HG03432 (cell line): ENCODE data around the gene IGFBP3.
"Not testable (repeated sequence)": the region's sequence is repeated elsewhere in the genome, so short reads cannot be mapped to it uniquely, and the experiment has no call there.

Experiments
- ATAC-seq: cut with Tn5 transposase; IDR thresholded peaks from one replicate; pipeline ENCODE4 v1.9.1; 2021; ENCODE audit warnings: mild to moderate bottlenecking, moderate library complexity; ENCODE audit not compliant: unreplicated experiment

IGFBP3 gene, protein sequence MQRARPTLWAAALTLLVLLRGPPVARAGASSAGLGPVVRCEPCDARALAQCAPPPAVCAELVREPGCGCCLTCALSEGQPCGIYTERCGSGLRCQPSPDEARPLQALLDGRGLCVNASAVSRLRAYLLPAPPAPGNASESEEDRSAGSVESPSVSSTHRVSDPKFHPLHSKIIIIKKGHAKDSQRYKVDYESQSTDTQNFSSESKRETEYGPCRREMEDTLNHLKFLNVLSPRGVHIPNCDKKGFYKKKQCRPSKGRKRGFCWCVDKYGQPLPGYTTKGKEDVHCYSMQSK

DNA sequence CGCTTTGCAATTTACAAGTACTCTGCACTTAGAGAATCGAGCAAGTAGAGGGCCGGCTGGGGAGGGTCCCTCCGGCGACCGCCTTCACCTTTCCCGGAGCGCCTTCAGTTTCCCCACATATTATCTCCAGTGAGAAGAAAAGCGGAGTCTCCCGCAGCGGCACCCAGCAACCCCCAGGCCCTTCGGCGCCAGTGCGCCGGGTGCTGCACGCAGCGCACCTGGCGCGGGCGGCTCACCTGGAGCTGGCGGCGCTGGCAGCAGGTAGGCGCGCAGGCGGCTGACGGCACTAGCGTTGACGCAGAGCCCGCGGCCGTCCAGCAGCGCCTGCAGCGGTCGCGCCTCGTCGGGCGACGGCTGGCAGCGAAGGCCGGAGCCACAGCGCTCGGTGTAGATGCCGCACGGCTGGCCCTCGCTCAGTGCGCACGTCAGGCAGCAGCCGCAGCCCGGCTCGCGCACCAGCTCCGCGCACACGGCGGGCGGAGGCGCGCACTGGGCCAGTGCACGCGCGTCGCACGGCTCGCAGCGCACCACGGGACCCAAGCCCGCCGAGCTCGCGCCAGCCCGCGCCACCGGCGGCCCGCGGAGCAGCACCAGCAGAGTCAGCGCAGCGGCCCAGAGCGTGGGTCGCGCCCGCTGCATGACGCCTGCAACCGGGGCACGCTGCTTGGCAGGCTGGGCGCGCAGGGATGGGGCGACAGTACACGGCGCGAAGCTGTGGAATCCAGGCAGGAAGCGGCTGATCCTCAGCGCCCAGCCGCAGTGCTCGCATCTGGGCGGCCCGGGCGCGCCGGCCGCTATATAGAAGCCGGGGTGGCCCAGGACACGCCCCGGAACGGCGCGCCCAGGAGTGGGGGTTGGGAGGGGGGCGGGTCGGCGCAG lies at the start of gene IGFBP3:
Gene IGFBP3, minus strand, starts transcription at position 771 of the 879 bp plus-strand sequence. Its CDS starts 132 bp downstream, at position 639.
- ATAC-seq = no peak

DNA sequence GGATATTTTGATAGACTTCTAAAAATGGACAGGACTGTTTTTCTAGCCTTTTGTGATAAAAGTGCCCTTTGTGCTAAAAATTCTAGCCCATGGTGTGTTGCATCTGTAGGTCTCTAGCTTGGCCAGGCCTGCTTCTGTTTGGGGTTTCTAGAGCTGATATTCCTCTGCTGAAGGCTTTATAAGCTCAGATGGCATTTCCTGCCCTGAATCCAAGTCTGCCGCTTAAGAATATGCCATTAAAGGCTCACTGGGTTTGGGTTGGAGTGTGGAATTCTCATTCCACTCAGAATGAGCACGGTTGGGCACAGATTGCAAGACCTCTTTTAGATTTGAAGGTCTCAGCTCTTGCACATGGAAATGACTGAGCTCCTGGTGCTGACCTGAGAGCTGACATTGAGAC lies 49.4 kb upstream of the IGFBP3 start:
- ATAC-seq = no peak

DNA sequence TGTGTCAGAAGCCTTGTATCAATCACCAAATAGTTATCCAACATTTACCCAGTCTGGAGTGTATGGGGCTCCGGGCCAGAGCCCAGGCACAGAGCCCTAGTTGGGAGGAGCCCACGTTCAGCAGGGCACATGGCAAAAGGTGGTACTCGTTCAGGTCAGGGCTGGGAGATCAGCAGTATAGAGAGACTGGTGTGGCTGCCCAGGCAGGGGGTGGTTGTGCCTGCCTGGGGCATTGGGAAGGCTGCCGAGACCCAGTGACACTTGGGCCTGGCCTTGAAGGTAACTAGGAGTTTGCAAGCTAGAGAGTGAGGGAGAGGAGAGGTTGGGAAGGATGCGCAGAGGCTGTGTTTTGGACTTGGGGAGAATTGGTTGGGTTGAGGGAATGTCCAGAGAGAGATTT lies 48.9 kb upstream of the IGFBP3 start:
- ATAC-seq = no peak

DNA sequence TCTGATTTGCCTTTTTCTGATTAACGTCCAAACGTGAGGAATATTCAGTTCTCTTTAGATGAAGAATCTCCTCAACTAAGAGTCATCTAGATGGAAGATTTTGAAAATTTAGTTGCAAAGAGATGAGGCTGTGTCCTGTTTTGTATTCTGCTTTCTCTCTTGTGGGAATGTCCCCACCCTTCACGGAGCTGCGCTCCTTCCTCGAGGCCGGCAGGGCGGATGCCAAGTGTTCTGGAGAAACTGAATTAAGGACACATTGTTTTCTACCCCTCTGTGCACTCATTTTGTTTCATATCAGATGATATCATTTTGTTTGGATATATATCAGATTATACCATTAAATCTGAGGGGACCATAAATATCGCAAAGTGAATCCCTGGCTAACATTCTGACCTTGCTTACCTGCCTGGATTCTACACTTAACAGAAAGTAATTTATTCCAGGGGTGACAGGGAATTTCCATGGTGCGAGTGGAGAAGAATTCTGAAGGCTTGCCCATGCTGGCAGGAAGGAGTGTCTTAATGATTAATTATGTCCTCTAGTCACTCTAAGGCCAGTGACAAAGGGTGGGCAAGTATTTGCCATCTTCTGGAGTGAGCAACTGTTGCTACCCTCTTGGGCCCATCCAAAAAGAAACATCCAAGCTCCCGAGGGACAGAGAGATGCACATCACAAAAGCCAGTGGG lies 47.9 kb upstream of the IGFBP3 start:
- no peak for ATAC-seq

DNA sequence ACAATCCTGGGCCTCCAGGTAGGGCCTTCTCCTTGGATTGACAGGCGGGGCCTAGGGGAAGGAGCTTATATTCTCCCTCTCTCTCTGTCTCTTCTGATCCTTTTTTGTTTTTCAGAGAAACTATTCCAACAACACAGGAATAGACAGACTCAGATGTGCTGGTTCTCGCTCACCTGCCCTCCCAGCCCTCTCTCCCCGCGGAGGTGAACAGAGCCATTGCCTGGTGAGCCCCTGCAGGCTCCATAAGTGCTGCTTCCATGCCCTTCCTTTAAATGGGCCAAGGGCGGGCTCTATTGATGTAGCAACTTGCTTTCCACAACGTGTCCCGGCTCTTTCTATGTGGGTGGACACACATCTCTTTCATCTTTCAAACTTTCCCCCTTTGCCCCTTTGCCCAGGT lies 47.2 kb upstream of the IGFBP3 start:
- ATAC-seq = no peak

DNA sequence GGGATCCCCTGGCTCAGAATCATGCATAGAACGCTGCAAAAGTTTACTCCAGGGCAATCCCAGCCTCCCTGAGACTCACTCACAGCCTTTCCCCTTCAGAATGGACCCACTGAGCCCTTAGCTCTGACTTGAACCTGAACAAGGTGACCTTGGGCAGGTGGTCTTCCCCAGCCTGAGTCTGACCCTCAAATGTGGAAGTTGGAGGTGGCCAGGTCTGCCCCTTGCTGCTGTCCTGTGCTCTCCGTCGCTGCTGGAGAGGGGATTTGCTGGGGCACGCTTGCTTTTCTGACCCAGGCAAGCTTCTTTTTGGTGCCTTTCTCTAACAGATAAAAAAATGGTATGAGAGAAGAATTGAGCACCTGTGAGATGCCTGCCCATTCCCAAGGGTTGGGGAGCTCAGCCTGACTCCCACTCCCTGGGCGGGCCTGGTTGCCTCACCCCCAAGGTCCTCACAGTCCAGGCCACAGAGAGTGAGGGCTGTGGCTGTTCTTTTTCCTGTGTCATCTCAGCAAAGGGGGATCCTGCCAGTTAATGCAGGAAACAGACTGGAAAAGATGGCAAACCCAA lies 46.6 kb upstream of the IGFBP3 start:
- ATAC-seq = no peak

DNA sequence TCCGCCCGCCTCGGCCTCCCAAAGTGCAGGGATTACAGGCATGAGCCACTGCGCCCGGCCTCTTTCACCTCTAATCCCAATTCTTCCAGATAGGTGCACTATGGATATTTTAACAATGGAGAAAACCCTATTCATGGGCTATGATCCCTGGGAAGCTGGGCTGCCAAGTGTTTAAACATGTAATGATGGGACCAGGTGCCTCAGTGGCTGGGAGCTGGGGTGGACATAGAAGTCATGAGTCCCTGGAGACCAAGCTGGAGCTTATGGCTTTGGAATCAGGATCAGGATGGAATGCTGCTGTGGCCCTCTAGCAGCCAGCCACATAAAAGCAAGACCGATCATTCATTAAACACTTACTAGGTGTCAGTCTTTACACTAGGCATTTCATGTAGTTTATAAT lies 41.8 kb upstream of the IGFBP3 start:
- ATAC-seq = no peak

DNA sequence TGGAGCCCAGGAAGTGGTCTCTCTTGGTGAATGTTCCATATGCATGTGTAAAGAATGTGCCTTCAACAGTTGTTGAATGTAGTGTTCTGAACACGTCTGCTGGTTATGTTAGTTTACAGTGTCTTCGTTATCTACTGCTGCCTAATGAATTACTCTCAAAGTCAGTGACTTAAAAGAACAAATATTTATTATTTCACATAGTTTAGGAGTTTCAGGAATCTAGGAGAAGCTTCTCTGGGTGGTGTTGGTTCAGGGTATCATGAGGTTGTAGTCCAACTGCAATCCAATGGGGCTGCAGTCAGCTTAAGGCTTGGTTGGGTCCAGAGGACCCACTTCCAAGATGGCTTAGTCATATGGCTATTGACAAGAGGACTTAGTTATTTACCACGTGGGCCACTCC lies 36.6 kb upstream of the IGFBP3 start:
- no peak for ATAC-seq

DNA sequence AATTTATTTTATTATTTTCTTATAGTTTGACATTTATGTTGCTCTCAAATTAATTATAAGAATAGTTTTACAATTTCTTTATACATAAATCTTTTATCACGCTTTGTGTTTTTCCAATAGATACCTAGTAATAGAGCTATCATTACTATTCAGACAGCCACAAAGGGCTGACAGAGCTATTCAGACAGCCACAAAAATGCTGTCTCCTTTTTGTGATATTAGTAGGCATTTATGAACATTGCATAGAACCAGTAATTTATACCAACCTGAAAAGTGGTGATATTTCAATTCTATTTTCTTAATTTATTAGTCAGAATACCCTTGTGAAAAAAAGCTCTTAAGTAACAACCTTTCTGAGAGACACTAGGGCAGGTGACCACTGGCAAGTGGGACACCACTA lies 34.2 kb upstream of the IGFBP3 start:
- ATAC-seq = no peak

DNA sequence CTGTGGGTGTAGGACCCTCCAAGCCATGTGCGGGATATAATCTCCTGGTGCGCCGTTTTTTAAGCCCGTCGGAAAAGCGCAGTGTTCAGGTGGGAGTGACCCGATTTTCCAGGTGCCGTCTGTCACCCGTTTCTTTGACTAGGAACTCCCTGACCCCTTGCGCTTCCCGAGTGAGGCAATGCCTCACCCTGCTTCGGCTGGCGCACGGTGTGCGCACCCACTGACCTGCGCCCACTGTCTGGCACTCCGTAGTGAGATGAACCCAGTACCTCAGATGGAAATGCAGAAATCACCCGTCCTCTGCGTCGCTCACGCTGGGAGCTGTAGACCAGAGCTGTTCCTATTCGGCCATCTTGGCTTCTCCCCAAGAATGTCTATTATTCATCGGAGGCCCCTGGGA lies 32.0 kb upstream of the IGFBP3 start:
- ATAC-seq = not testable (repeated sequence)

DNA sequence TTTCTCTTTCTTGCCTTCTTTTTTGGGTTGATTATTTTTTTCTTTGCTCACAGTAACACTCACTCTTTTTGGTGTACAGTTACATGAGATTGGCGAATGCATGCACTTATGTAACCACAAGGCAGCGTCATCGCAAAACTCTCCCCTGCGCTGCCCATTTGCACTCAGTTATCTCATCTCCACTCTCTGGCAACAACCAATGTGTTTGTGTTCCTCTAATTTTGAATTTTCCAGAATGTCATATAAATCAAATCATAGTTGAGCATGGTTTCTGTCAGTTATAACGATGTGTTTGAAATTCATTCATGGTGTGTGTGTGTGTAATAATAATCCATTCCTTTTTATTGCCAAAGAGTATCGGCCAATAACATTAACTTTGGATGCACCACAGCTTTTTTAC lies 23.0 kb upstream of the IGFBP3 start:
- ATAC-seq = no peak

DNA sequence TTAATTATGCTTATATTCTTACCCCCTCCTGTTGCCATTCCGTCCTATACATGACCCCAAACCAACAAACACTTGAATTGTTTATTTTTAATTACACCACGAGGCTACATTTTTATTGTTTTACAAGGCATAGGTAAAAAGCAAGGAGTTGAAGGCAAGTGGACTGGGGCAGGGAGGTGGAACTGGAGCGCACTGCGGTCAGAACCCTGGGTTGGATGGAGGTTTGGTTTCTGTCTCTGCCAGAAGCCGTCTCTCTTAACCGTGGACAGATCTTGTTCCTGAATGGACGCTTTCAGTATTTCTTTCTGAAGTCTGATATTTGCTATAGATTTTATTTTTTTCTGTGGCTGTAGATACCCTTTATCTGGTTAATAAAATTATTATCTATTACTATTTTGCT lies 19.9 kb upstream of the IGFBP3 start:
- no peak for ATAC-seq

DNA sequence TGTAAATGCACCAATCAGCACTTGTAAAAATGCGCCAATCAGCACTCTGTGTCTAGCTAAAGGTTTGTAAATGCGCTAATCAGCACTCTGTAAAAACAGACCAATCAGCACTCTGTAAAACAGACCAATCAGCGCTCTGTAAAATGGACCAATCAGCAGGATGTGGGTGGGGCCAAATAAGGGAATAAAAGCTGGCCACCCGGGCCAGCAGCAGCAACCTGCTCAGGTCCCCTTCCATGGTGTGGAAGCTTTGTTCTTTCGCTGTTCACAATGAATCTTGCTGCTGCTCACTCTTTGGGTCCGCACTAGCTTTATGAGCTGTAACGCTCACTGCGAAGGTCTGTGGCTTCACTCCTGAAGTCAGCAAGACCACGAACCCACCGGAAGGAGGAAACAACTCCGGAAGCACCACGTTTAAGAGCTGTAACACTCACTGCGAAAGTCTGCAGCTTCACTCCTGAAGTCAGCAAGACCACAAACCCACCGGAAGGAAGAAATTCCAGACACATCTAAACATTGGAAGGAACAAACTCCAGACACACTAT lies 19.2 kb upstream of the IGFBP3 start:
- not testable (repeated sequence) for ATAC-seq

DNA sequence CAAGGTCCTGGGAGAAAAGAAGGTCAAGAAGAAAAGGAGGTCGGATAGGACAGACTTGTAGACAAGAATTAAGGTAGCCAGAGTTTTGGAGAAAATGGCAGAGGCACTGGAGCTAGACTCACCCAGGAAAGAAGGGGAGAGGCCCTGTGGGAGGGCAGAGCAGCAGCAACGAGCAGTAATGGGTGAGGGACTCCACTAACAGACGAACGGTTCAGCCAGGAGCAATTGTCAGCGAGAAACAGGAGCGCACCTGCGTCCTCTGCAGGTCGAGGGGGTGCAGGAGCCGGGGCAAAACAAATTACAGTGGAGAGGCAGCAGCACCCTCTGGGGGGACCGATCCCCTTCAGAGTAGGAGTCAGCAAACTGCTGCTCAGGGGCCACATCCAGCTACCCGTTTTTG lies 18.5 kb upstream of the IGFBP3 start:
- no peak for ATAC-seq

DNA sequence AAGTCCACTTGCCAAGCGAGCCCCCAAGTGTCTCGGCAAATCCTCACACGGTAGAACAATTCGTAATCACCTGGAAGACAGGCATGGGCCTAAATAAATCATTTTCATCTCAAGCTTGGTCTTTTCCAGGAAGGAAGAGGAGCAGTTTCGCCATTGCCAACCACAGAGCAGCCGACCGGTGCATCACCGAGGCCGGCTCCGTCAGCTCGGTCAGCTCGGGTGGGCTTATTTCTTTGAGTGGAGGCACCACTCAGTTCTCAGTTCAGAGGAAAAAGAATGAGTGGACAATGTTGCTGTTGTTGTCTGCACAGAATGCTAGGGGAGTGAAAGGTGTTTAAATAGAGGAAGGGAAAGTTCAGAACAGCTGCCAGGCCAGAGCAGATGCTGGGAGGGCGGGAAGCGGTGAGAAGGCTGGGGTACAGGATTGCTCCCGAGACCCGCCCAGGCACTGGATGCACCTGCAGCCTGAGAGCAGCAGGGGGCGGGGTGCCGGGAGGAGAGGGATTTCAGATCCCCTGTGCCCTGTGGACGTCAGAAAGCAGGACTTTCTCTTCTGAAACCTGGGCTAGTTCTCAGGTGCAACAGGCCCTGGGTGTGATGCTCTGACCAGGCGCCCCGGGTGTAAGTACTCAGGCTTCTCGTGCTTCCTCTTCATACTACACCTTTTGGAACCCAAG lies 17.7 kb upstream of the IGFBP3 start:
- ATAC-seq = no peak

DNA sequence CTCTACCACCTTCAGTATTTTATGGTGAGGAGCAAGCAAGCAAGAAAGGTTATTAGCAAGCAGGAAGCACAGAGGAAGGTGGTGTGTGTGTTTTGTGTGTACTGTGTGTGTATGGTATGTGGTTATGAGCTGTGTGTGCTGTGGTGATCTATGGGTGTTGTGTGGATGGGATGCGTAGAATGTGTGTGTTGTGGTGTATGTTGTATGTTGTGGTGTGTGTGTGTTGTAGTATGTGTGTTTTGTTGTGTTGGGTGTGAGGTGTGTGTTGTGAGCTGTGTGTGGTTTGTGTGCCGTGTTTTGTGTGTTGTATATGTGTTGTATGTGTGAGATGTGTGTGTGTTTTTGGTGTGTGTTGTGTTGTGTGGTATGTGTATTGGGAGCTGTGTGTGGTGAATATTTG lies 16.8 kb upstream of the IGFBP3 start:
- no peak for ATAC-seq

DNA sequence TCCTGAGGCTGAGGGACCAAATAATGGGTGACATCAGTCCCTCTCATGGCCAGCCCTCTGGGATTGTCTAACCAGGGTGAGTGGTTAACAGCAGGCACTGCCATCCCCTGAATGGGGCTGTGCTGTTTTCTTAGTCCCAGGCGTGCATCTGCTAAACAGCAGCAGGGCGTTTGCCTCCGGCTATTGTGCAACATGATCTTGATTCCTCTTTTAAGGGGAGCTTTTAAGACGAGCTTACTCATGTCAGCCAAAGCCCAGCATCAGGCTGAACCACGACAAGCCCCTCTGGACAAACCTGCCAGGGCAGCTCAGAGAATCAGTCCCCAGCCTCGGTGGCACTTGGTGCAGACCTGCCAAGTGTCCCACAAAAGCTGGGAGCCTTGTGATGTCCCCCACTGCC lies 16.2 kb upstream of the IGFBP3 start:
- ATAC-seq = no peak

DNA sequence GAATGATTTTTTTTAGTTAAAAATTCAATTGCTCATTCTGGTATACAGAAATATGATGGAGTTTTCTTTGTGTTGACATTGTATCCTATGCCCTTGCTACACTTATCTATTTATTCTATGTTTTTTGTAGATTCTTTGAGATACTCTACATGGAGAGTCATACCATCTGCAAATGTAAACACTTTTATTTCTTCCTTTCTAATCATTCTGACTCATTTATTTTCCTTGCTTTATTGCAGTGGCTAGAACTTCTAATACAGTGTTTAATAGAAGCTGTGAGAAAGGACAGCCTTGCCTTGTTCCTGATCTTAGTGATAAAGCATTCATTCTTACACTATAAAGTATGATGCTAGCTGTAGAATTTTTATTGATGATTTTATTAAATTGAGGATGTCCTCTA lies 9.9 kb upstream of the IGFBP3 start:
- ATAC-seq = no peak

DNA sequence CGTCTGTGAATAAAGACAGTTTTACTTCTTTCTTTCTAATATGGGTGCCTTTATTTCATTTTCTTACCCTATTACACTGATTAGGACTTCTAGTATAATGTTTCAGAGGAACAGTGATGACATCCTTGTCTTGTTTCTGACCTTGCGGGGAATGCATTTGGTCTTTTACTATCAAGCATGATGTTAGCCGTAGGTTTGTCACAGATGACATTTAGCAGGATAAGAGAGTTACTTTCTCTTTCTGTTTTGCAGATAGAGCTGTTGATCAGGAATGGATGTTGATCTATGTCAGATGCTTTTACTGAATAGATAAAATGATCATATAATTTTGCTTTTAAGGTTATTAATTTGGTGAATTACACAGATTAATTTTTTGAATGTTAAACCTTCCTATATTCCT lies 6.6 kb upstream of the IGFBP3 start:
- ATAC-seq = no peak

DNA sequence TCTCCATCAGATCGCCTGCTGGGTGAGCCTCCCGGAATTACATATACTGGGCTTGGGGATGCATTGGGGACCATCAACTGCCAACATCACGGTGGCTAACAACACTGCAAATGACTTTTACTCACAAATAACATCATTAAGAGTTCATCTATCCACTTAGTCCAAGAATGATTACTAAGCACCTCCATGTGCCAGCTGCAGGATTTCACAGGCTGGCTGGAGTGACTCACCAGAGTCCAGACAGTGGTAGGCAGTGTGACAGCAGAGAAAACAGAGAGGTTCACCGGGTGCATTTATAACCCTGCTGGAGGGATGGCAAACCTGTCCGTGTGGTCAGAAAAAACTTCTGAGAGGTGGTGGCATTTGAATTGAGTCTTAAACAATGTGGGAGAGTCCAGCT lies 3.2 kb upstream of the IGFBP3 start:
- no peak for ATAC-seq

DNA sequence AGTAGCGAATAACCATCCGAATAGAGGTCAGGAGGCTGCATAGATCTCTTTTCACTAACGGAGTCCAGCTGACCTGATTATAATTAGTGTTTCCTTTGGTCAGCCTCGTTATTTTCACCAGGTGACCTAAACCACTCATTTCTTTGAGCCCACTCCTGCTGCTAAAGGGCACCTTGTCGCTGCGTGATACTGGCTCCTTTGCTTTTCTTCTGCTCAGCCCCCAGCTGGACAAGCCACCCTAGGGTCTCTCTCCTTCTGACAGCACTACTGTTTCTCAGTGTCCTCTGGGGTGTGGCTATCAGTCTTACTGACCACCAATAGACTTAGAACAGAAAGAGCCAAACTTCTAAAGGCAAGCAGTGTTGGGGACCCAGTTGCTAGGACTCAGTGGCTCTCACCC lies 2.7 kb upstream of the IGFBP3 start:
- ATAC-seq = no peak
